Activated effector memory CD4-positive, alpha-beta T cell treated with Interleukin-2 at 50 U/mL for 16 hours (primary cell): ENCODE data around the gene SYNDIG1.

Experiments used
- DNase-seq: peaks from one replicate; pipeline ENCODE4 v3.0.0-alpha.2; 2020

Gene SYNDIG1

GRCh38 chr20:24572140-24572539, 102.7 kb downstream of the SYNDIG1 start:
- no peak for DNase-seq

GRCh38 chr20:24572862-24573261, 103.4 kb downstream of the SYNDIG1 start:
- DNase-seq, result no peak

GRCh38 chr20:24573557-24573956, 104.1 kb downstream of the SYNDIG1 start:
- no peak for DNase-seq

GRCh38 chr20:24574307-24574706, 104.9 kb downstream of the SYNDIG1 start:
- no peak for DNase-seq

GRCh38 chr20:24574797-24575196, 105.4 kb downstream of the SYNDIG1 start:
- no peak for DNase-seq

- no peak for DNase-seq
Observed at GRCh38 chr20:24575811-24576210, 106.4 kb downstream of the SYNDIG1 start.

- DNase-seq, result no peak
Observed at GRCh38 chr20:24576447-24576846, 107.0 kb downstream of the SYNDIG1 start.

GRCh38 chr20:24577271-24577909, 108.0 kb downstream of the SYNDIG1 start:
- no peak for DNase-seq

- DNase-seq, result no peak
Observed at GRCh38 chr20:24578567-24579415, 109.4 kb downstream of the SYNDIG1 start.

- no peak for DNase-seq
Observed at GRCh38 chr20:24579475-24579874, 110.0 kb downstream of the SYNDIG1 start.

- no peak for DNase-seq
Observed at GRCh38 chr20:24580006-24580405, 110.6 kb downstream of the SYNDIG1 start.

- DNase-seq, result no peak
Observed at GRCh38 chr20:24580855-24581254, 111.4 kb downstream of the SYNDIG1 start.

GRCh38 chr20:24581443-24582170, 112.2 kb downstream of the SYNDIG1 start:
- DNase-seq, result no peak

GRCh38 chr20:24582373-24583168, 113.1 kb downstream of the SYNDIG1 start:
- DNase-seq, result no peak

- no peak for DNase-seq
Observed at GRCh38 chr20:24583169-24583792, 113.9 kb downstream of the SYNDIG1 start.

- DNase-seq, result no peak
Observed at GRCh38 chr20:24584078-24584477, 114.6 kb downstream of the SYNDIG1 start.

GRCh38 chr20:24584538-24585356, 115.3 kb downstream of the SYNDIG1 start:
- no peak for DNase-seq

GRCh38 chr20:24585796-24586522, 116.5 kb downstream of the SYNDIG1 start:
- DNase-seq, result no peak

GRCh38 chr20:24586523-24586840, 117.1 kb downstream of the SYNDIG1 start:
- no peak for DNase-seq

- DNase-seq, result no peak
Observed at GRCh38 chr20:24587384-24588046, 118.1 kb downstream of the SYNDIG1 start.
